EL (cell line): ENCODE results near the gene ASPA.

Experiments used
- DNase-seq: peaks from one replicate; pipeline ENCODE4 v3.0.0-alpha.2; 2016

ASPA gene

GRCh38 chr17:3535253-3535995, 59.6 kb downstream of the ASPA start:
- peak; percentile 83 for DNase-seq

DNA sequence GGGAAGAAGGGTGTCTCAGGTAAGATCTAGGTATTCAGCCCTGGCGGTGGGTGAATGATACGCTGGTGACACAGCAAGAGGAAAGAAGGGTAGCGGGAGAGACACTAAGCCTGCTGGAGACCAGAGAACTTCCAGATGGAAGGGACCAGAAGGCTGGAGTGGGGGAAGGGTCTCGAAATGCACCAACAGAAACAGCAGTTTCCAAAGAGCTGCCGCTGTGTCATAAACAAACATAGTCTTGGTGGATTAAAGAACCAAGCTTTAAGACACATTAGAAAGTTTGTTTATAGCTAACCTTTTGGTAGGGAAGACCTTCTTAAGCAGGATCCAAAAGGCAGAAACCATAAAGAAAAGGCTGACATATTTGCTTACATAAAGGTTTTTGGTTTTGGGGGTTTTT, 60.9 kb downstream of the ASPA start:
- DNase-seq, result no peak

- no peak for DNase-seq
These were observed 64.2 kb downstream of the ASPA start for GRCh38 chr17:3539881-3540540.

DNA sequence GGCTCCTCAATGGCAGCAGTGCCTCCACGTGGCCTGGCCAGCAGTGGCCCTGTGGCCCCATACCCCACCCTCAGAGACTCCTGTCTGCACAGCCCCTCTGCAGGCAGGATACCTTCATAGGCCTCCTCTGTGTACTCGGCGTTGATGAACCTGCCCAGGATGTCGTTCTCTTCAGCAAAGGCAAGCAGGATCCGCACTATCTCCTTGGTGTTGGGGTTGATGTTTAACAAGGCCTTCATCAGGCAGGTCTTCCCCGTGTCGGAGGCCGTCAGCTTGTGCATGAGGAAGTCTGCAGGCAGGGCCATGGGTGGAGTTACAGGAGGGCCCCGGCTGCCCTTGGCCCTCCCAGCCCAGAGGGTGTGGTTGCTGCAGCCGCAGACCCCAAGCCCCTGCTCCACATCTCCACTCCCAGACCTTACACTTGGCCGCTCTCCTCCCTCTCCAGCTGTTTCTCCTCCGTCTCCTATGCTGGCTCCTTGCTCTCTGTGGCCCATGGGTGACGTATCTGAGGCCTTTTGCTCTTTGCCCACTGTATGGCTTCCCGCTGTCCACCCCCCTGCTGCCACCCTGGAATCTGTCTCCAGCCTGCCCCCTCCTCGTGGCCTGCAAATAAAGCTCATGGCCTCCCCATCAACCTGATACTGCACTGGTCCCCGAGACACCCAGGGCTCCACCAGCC, 66.8 kb downstream of the ASPA start:
- DNase-seq, result no peak

- no peak for DNase-seq
These were observed 67.7 kb downstream of the ASPA start for GRCh38 chr17:3543453-3543852.

DNA sequence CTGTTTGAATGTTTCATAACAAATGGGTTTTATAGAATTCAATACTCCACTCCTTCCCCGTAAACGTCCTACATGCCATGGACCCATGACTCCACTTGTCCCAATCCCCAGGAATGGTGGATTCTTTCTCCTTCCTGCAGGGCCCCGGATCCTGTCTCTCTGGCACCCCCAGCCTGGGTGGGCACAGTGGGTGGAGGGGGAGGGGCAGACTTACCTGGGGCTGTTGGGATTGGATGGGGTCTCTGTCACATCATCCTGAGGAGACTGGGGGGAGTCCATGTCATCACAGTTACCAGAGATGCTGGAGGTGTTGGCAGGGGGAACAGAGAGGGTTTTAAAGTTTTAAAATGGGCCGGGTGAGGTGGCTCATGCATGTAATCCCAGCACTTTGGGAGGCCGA, 68.6 kb downstream of the ASPA start:
- DNase-seq, result no peak

DNA sequence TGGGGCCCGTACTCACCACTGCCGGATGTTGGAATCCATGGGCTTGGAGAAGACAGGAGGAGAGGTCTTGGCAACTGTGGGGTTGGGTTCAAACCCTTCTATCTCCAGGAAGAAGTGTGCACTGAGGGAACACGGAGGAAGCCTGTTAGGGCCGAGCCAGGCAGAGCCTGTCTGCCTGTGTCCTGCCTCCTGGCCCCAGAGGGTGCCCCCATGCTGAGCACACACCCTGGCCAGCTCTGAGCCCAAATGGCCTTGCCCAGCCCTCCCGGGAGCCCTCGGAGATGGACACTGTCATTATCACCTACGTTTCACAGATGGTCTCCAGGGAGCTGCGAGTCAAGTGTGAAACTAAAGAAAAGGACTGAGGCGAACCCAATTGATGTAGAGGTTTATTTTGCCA, 69.4 kb downstream of the ASPA start:
- no peak for DNase-seq

GRCh38 chr17:3546521-3546920, 70.7 kb downstream of the ASPA start:
- no peak for DNase-seq

DNA sequence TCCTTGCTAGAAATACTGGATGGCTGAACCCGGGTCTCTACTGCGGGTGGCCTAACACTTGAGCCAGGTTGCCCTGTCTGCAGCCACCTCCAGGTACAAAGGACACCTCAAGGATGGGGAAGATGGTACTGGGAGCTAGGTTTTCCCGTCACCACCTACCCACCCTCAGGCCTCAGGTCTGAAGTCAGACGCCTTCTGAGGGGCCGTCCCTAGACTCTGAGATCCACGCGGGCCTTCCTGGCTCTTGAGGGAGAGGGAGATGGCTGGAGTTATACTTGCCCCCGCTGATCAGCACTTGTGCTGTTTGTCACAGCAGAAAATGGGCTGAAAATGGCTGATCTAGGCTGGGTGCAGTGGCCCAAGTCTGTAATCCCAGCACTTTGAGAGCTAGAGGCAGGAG, 71.2 kb downstream of the ASPA start:
- DNase-seq, result no peak

GRCh38 chr17:3547628-3548027, 71.8 kb downstream of the ASPA start:
- DNase-seq, result no peak

DNA sequence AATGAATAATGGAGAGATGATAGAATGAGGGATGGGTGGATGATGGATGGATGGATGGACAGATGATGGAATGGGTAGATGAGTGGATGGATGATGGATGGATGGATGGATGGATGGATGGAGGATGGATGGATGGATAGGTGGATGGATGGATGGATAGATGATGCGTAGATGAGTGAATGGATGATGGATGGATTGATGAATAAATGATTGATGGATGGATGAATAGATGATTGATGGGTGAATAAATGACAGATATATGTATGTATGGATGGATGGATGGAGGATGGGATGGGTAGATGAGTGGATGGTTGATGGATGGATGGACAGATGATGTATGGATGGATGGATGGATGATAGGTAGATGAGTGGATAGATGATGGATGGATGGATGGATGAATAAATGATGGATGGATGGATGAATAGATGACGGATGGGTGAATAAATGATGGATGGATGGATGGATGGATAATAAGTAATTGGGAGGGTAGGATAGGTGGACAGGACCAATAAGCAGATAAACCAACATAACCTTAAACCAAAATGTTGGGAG, 73.9 kb downstream of the ASPA start:
- no peak for DNase-seq

GRCh38 chr17:3551189-3551588, 75.4 kb downstream of the ASPA start:
- no peak for DNase-seq

GRCh38 chr17:3552916-3553315, 77.1 kb downstream of the ASPA start:
- DNase-seq, result no peak
